K562 (cell line): ENCODE data around the gene AIFM1. TPM values are rescaled to one million over a fixed set of nuclear protein-coding genes. Genes with fewer than 3 reads are reported as not detected.

Source experiments
- ARID2 ChIP-seq: fragments of 450-650 bp; IDR thresholded peaks from 2 replicates; pipeline ENCODE4 v1.6.1; 2017; ENCODE audit warnings: antibody characterized with exemption, mild to moderate bottlenecking
- BCL6 ChIP-seq: fragments of 250-450 bp; sonication (Bioruptor Pico); IDR thresholded peaks from 2 replicates; pipeline ENCODE4 v1.4.0; 2020
- BCOR ChIP-seq: fragments of 450-650 bp; IDR thresholded peaks from 2 replicates; pipeline ENCODE4 v1.6.1; 2016
- FOXJ3 ChIP-seq: sonication (generic); formaldehyde crosslinking; IDR thresholded peaks from 2 replicates; pipeline ENCODE4 v1.4.0; 2020; ENCODE audit warnings: mild to moderate bottlenecking, missing genetic modification reagents
- HDAC3 ChIP-seq: fragments of 450-650 bp; IDR thresholded peaks from 2 replicates; pipeline ENCODE4 v1.6.1; 2018; ENCODE audit warnings: borderline replicate concordance, mild to moderate bottlenecking, moderate library complexity; ENCODE audit not compliant: partially characterized antibody
- HDGF ChIP-seq: fragments of 450-650 bp; IDR thresholded peaks from 2 replicates; pipeline ENCODE4 v1.6.1; 2016
- NFE2L1 ChIP-seq: fragments of 450-650 bp; IDR thresholded peaks from 2 replicates; pipeline ENCODE4 v1.6.1; 2016; ENCODE audit warnings: missing genetic modification characterization, low read depth, mild to moderate bottlenecking, missing compliant biosample characterization, moderate library complexity, borderline replicate concordance
- NFYB ChIP-seq: IDR thresholded peaks from 2 replicates; pipeline ENCODE4 v1.6.1; 2011; ENCODE audit warnings: mild to moderate bottlenecking, moderate library complexity; ENCODE audit not compliant: insufficient read length; ENCODE audit errors: extremely low read depth
- PCBP1 ChIP-seq: fragments of 200-400 bp; formaldehyde crosslinking; IDR thresholded peaks from 2 replicates; pipeline ENCODE4 v1.6.1; 2018; ENCODE audit warnings: mild to moderate bottlenecking, low read depth, low read length; ENCODE audit not compliant: poor library complexity, severe bottlenecking
- POU5F1 ChIP-seq: fragments of 150-350 bp; IDR thresholded peaks from 2 replicates; pipeline ENCODE4 v1.6.1; 2014; ENCODE audit warnings: borderline replicate concordance, low read length, low read depth, mild to moderate bottlenecking; ENCODE audit not compliant: partially characterized antibody
- RFX7 ChIP-seq: fragments of 250-450 bp; sonication (Bioruptor Pico); IDR thresholded peaks from 2 replicates; pipeline ENCODE4 v1.5.1; 2021; ENCODE audit warnings: mild to moderate bottlenecking
- TFAM ChIP-seq: fragments of 250-450 bp; sonication (Bioruptor Pico); conservative IDR thresholded peaks from 2 replicates; pipeline ENCODE4 v1.5.0; 2021; ENCODE audit warnings: mild to moderate bottlenecking, moderate library complexity
- TGIF2 ChIP-seq: sonication (generic); formaldehyde crosslinking; IDR thresholded peaks from 2 replicates; pipeline ENCODE4 v1.8.1; 2022; ENCODE audit warnings: mild to moderate bottlenecking, missing genetic modification reagents, moderate library complexity
- ZNF324 ChIP-seq: fragments of 250-450 bp; sonication (Bioruptor Pico); IDR thresholded peaks from 2 replicates; pipeline ENCODE4 v1.4.0; 2020; ENCODE audit warnings: mild to moderate bottlenecking
- ZNF436 ChIP-seq: fragments of 250-450, 450-650 bp; sonication (Bioruptor Pico); formaldehyde crosslinking; IDR thresholded peaks from 2 replicates; pipeline ENCODE4 v1.7.0; 2020; ENCODE audit warnings: mild to moderate bottlenecking
- ZNF586 ChIP-seq: fragments of 450-650 bp; formaldehyde crosslinking; conservative IDR thresholded peaks from 2 replicates; pipeline ENCODE4 v1.4.0; 2020; ENCODE audit warnings: mild to moderate bottlenecking, moderate library complexity
- polyA plus RNA-seq, 8 experiments: library from polyadenylated mRNA; depleted of rRNA in 4 of 8; stranded (reverse) in 5 of 8; unstranded in 3 of 8; fragments of >200 nt; fragmentation: Nextera tagmentation in 2 of 8; fragmentation: Illumina TruSeq in 1 of 8; extraction: Ambion mirVana in 2 of 8; extraction: Trizol in 1 of 8; gene quantifications; 2 replicates each; pipeline versions ENCODE4 v1.2.1 to v1.2.3, GENCODE V29; 2011 to 2014; ENCODE audit warnings: inconsistent platforms in 1 of 8, missing spikeins in 1 of 8
- total RNA-seq, 7 experiments: library from RNA; depleted of rRNA in 6 of 7; stranded (reverse); fragments of >200 nt in 6 of 7; fragmentation: Illumina TruSeq in 2 of 7; extraction: Trizol in 2 of 7; gene quantifications; 2 replicates each; pipeline versions ENCODE4 v1.2.1 to v1.2.3, GENCODE V29; 2011 to 2021; ENCODE audit warnings: low replicate concordance in 1 of 7
- TF ChIP-seq, protein P1 (sequence below): fragments of 450-650 bp; IDR thresholded peaks from 2 replicates; pipeline ENCODE4 v1.6.1; 2017; ENCODE audit warnings: antibody characterized with exemption, mild to moderate bottlenecking
- TF ChIP-seq, protein P2 (sequence below), 2 experiments: IDR thresholded peaks in 1 of 2; conservative IDR thresholded peaks in 1 of 2; 2 replicates each; pipeline ENCODE4 v1.6.1; 2016; ENCODE audit warnings: low read depth in 2 of 2, mild to moderate bottlenecking in 1 of 2, missing compliant biosample characterization in 1 of 2, missing genetic modification characterization in 1 of 2, moderate library complexity in 1 of 2
- TF ChIP-seq, protein P3 (sequence below): fragments of 450-650 bp; IDR thresholded peaks from 2 replicates; pipeline ENCODE4 v1.6.1; 2016; ENCODE audit warnings: mild to moderate bottlenecking

Gene AIFM1
- total and polyA plus RNA-seq, 9 of the 15 experiments (the other 6 are each of a cell fraction or from before 2014, with no cell fraction given) = 51.0 to 117 (median 91.2) TPM

DNA sequence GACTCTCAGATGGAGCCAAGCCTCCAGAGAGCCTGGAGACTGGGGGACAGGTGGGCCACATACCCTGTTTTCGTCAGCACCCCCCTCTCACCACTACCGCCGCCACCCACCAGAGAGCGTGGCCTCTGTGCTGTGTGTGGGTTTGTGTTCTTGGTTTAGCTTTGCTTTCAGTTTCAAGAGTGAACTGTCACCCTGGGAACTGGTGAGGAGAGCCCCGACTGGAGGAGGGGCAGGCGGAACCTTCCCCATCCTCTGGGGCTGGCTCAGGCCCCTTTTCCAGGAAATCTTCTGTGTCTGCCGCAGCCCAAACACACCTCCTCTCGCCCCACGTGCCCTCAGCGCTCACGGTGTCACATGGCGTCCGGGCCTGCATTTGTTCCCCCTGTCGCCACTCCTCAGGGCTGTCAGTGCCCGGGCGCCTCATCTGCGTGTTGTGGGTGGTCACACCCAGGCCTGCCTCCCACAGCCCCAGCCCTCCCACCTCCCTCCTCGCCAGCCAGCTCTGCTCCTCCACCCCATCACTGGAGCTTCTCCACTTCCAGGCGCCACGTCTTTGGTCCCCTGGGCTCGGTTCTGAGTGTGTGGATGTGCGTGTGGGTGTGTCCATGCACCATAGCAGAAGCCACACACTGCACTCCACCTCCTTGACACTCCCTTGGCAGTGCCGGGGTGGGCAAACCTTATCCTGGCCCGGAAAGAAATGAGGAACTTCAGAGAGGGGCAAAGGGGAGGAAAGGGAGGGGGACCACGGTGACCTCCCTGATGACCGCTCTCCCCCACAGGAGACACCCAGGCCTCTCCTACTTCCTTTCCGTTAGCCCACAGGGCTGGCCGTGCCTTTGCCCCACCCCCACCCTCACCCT lies 83.2 kb downstream of the AIFM1 start (continued):
- TF ChIP-seq TGIF2 (CRISPR knock-in tag) = no peak
- no peak for TF ChIP-seq POU5F1
- TF ChIP-seq, protein P1, sequence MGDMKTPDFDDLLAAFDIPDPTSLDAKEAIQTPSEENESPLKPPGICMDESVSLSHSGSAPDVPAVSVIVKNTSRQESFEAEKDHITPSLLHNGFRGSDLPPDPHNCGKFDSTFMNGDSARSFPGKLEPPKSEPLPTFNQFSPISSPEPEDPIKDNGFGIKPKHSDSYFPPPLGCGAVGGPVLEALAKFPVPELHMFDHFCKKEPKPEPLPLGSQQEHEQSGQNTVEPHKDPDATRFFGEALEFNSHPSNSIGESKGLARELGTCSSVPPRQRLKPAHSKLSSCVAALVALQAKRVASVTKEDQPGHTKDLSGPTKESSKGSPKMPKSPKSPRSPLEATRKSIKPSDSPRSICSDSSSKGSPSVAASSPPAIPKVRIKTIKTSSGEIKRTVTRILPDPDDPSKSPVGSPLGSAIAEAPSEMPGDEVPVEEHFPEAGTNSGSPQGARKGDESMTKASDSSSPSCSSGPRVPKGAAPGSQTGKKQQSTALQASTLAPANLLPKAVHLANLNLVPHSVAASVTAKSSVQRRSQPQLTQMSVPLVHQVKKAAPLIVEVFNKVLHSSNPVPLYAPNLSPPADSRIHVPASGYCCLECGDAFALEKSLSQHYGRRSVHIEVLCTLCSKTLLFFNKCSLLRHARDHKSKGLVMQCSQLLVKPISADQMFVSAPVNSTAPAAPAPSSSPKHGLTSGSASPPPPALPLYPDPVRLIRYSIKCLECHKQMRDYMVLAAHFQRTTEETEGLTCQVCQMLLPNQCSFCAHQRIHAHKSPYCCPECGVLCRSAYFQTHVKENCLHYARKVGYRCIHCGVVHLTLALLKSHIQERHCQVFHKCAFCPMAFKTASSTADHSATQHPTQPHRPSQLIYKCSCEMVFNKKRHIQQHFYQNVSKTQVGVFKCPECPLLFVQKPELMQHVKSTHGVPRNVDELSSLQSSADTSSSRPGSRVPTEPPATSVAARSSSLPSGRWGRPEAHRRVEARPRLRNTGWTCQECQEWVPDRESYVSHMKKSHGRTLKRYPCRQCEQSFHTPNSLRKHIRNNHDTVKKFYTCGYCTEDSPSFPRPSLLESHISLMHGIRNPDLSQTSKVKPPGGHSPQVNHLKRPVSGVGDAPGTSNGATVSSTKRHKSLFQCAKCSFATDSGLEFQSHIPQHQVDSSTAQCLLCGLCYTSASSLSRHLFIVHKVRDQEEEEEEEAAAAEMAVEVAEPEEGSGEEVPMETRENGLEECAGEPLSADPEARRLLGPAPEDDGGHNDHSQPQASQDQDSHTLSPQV = peak; percentile 69
- TF ChIP-seq RFX7 (CRISPR knock-in tag) = no peak
- no peak for TF ChIP-seq HDGF
- TF ChIP-seq, protein P2, sequence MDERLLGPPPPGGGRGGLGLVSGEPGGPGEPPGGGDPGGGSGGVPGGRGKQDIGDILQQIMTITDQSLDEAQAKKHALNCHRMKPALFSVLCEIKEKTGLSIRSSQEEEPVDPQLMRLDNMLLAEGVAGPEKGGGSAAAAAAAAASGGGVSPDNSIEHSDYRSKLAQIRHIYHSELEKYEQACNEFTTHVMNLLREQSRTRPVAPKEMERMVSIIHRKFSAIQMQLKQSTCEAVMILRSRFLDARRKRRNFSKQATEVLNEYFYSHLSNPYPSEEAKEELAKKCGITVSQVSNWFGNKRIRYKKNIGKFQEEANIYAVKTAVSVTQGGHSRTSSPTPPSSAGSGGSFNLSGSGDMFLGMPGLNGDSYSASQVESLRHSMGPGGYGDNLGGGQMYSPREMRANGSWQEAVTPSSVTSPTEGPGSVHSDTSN (CRISPR knock-in tag; IDR thresholded peaks at IDR 0.05; ENCODE audit: low read depth) = no peak
- TF ChIP-seq, protein P2 (tag; conservative IDR thresholded peaks at IDR 0.05; ENCODE audit: low read depth) = no peak
- TF ChIP-seq ZNF586 = no peak
- no peak for TF ChIP-seq ARID2
- TF ChIP-seq NFE2L1 (tag) = no peak
- no peak for TF ChIP-seq FOXJ3 (CRISPR knock-in tag)
- no peak for TF ChIP-seq PCBP1
- TF ChIP-seq, protein P3, sequence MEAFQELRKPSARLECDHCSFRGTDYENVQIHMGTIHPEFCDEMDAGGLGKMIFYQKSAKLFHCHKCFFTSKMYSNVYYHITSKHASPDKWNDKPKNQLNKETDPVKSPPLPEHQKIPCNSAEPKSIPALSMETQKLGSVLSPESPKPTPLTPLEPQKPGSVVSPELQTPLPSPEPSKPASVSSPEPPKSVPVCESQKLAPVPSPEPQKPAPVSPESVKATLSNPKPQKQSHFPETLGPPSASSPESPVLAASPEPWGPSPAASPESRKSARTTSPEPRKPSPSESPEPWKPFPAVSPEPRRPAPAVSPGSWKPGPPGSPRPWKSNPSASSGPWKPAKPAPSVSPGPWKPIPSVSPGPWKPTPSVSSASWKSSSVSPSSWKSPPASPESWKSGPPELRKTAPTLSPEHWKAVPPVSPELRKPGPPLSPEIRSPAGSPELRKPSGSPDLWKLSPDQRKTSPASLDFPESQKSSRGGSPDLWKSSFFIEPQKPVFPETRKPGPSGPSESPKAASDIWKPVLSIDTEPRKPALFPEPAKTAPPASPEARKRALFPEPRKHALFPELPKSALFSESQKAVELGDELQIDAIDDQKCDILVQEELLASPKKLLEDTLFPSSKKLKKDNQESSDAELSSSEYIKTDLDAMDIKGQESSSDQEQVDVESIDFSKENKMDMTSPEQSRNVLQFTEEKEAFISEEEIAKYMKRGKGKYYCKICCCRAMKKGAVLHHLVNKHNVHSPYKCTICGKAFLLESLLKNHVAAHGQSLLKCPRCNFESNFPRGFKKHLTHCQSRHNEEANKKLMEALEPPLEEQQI = no peak
- TF ChIP-seq ZNF436 (CRISPR knock-in tag) = no peak
- no peak for TF ChIP-seq ZNF324
- TF ChIP-seq HDAC3 = peak; percentile 34
- TF ChIP-seq BCL6 (CRISPR knock-in tag) = no peak
- TF ChIP-seq TFAM (CRISPR knock-in tag) = no peak
- no peak for TF ChIP-seq NFYB
- no peak for TF ChIP-seq BCOR
